ENCODE data around the gene TRPV3. TPM values are rescaled to one million over a fixed set of nuclear protein-coding genes. Genes with fewer than 3 reads are reported as not detected.
A peak's percentile ranks its signal among the peaks of the same experiment; 100 is the strongest.

The TRPV3 gene
- total RNA-seq, 1 donor from 2014 or later: 1.3 TPM

DNA sequence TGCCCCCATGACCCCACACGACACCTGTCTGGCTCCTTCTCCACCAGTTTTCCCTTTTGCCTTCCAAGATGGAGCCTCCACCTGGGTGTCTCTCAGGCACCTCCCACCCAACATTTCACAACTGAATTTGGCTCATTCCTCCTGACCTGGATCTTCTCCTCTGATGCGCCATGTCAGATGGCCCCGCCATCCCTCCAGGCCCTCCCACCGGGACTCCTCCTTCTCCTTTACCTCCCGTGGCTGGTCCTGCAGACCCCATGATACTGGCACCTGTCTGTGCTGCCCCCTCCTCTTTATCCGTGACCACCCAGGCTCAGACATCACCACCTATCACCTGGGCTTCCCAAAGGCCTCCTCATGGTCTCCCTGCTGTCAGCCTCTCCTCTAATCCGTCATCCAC is 4.7 kb downstream of the TRPV3 start:
- no peak for DNase-seq
- intact Hi-C loops (cut with micrococcal nuclease): no loop called here
- no peak for ATAC-seq

DNA sequence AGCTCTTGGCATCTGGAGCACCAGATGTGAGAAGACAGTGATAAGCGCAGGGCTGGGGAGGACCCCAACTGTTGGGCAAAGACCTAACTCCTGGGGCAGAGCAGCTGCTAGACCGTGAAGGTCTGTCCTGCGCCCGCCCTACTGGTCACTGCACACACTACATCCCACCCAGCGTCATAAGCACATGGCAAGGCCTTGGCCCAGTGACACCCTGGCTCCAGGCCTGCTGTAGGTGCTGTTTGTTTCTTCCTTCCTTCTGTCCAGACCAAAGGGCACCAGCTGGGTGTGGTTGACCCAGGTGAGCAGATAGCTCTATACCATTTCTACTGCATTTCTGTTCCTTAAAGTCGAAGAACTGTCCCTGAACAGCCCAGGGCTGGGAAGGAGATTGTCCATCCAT is 6.4 kb downstream of the TRPV3 start:
- DNase-seq (no peak), ATAC-seq (no peak)
- intact Hi-C loops (cut with micrococcal nuclease): no loop called here

DNA sequence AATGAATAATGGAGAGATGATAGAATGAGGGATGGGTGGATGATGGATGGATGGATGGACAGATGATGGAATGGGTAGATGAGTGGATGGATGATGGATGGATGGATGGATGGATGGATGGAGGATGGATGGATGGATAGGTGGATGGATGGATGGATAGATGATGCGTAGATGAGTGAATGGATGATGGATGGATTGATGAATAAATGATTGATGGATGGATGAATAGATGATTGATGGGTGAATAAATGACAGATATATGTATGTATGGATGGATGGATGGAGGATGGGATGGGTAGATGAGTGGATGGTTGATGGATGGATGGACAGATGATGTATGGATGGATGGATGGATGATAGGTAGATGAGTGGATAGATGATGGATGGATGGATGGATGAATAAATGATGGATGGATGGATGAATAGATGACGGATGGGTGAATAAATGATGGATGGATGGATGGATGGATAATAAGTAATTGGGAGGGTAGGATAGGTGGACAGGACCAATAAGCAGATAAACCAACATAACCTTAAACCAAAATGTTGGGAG is 7.9 kb downstream of the TRPV3 start:
- DNase-seq (no peak), ATAC-seq (no peak)
- intact Hi-C loops (cut with micrococcal nuclease): no loop called here

DNA sequence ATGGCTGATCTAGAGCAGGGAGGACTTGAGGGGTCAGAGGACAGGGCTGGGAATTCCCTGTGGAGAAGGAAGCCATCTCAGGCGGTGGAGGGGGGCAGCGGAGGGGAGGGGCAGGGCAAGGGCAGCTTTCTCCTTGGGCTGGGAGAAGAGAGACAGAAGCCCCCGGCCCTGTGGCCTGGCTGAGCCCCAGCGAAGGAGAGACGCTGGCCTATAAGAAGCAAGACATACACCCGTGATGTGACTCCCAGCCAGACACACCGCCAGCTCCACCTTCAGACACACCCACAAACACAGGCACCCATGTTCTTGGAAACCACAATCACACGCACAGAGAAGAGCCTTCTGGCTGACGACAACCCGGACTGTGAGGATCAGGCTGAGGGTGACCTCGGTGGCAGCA is 10.0 kb downstream of the TRPV3 start:
- intact Hi-C loops (cut with micrococcal nuclease): no loop called here
- ATAC-seq (no peak), DNase-seq (no peak)

DNA sequence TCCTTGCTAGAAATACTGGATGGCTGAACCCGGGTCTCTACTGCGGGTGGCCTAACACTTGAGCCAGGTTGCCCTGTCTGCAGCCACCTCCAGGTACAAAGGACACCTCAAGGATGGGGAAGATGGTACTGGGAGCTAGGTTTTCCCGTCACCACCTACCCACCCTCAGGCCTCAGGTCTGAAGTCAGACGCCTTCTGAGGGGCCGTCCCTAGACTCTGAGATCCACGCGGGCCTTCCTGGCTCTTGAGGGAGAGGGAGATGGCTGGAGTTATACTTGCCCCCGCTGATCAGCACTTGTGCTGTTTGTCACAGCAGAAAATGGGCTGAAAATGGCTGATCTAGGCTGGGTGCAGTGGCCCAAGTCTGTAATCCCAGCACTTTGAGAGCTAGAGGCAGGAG is 10.6 kb downstream of the TRPV3 start:
- DNase-seq (no peak), ATAC-seq (no peak)
- intact Hi-C loops (cut with micrococcal nuclease): no loop called here

DNA sequence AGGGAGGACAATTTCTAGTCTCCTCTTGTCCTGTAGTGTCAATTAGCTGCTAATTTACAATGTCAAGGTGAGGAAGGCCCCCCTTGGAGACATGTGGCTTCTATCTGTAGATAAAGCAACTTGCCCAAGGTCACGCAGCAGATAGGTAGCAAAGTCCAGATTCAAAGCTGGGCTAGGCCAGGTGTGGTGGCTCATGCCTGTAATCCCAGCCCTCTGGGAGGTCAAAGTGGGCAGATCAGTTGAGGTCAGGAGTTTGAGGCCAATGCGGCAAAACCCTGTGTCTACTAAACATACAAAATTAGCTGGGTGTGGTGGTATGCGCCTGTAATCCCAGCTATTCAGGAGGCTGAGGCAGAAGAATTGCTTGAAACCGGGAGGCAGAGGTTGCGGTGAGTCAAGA is 11.1 kb downstream of the TRPV3 start:
- DNase-seq: no peak
- no peak for ATAC-seq
- intact Hi-C loops (cut with micrococcal nuclease): no loop called here

DNA sequence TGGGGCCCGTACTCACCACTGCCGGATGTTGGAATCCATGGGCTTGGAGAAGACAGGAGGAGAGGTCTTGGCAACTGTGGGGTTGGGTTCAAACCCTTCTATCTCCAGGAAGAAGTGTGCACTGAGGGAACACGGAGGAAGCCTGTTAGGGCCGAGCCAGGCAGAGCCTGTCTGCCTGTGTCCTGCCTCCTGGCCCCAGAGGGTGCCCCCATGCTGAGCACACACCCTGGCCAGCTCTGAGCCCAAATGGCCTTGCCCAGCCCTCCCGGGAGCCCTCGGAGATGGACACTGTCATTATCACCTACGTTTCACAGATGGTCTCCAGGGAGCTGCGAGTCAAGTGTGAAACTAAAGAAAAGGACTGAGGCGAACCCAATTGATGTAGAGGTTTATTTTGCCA is 12.5 kb downstream of the TRPV3 start:
- intact Hi-C loops (cut with micrococcal nuclease): no loop called here
- no peak for DNase-seq
- ATAC-seq: no peak

DNA sequence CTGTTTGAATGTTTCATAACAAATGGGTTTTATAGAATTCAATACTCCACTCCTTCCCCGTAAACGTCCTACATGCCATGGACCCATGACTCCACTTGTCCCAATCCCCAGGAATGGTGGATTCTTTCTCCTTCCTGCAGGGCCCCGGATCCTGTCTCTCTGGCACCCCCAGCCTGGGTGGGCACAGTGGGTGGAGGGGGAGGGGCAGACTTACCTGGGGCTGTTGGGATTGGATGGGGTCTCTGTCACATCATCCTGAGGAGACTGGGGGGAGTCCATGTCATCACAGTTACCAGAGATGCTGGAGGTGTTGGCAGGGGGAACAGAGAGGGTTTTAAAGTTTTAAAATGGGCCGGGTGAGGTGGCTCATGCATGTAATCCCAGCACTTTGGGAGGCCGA is 13.2 kb downstream of the TRPV3 start:
- DNase-seq (no peak), ATAC-seq (no peak)
- intact Hi-C loops (cut with micrococcal nuclease): no loop called here

DNA sequence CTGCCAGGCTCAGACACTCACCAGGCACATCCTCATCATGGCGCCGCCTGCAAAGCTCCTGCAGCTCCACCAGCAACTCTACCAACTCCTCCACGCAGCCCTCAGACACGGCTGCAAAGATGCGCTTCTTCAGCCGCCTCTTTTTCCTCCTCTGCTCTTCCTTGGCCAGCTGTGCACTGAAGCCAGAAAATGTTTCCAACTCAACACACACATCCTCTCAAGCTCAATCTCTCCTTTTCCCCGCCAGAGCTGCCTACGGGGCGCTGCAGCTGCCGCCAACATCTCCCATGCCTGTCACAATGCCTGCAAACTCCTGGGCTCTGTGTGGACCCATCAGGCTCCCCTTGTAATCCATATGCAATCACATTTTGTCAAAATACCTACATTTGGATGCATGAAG is 14.2 kb downstream of the TRPV3 start:
- intact Hi-C loops (cut with micrococcal nuclease): no loop called here
- ATAC-seq (no peak), DNase-seq (no peak)

DNA sequence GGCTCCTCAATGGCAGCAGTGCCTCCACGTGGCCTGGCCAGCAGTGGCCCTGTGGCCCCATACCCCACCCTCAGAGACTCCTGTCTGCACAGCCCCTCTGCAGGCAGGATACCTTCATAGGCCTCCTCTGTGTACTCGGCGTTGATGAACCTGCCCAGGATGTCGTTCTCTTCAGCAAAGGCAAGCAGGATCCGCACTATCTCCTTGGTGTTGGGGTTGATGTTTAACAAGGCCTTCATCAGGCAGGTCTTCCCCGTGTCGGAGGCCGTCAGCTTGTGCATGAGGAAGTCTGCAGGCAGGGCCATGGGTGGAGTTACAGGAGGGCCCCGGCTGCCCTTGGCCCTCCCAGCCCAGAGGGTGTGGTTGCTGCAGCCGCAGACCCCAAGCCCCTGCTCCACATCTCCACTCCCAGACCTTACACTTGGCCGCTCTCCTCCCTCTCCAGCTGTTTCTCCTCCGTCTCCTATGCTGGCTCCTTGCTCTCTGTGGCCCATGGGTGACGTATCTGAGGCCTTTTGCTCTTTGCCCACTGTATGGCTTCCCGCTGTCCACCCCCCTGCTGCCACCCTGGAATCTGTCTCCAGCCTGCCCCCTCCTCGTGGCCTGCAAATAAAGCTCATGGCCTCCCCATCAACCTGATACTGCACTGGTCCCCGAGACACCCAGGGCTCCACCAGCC is 15.1 kb downstream of the TRPV3 start:
- ATAC-seq: no peak

DNA sequence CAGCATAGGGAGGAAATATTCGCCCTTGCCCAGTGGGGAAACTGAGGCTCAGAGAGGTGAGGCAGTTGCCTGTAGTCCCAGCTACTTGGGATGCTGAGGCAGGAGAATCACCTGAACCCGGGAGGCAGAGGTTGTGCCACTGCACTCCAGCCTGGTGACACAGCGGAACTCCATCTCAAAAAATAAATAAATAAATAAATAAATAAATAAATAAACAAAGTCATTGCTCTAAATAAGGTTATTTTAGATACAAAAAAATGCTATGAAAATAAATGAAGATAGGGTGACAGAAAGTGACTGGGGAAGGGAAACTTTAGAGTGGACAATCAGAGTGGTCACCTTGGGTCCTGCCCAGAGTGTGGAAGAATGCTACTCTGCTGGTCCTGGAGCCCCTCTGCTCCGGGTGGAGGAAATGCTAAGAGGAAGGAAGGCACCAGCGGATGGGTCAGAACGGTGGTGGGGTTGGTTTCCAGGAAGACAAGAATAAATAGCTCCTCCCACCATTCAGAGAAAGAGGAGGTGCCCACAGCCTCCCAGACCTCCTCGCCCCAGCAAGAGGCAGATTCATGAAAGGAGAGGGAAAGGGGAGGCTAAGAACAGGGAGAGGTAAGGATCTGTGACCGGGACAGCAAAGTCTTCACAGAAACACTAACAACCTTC is 17.6 kb downstream of the TRPV3 start:
- no peak for DNase-seq
- no peak for ATAC-seq
- intact Hi-C loops (cut with micrococcal nuclease): no loop called here

More for the DNA sequence above, 15.1 kb downstream of the TRPV3 start:
- no peak for DNase-seq
- intact Hi-C loops (cut with micrococcal nuclease): no loop called here

DNA sequence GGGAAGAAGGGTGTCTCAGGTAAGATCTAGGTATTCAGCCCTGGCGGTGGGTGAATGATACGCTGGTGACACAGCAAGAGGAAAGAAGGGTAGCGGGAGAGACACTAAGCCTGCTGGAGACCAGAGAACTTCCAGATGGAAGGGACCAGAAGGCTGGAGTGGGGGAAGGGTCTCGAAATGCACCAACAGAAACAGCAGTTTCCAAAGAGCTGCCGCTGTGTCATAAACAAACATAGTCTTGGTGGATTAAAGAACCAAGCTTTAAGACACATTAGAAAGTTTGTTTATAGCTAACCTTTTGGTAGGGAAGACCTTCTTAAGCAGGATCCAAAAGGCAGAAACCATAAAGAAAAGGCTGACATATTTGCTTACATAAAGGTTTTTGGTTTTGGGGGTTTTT is 20.9 kb downstream of the TRPV3 start:
- DNase-seq (peak; percentile 0), ATAC-seq (no peak)
- intact Hi-C loops (cut with micrococcal nuclease): no loop called here

DNA sequence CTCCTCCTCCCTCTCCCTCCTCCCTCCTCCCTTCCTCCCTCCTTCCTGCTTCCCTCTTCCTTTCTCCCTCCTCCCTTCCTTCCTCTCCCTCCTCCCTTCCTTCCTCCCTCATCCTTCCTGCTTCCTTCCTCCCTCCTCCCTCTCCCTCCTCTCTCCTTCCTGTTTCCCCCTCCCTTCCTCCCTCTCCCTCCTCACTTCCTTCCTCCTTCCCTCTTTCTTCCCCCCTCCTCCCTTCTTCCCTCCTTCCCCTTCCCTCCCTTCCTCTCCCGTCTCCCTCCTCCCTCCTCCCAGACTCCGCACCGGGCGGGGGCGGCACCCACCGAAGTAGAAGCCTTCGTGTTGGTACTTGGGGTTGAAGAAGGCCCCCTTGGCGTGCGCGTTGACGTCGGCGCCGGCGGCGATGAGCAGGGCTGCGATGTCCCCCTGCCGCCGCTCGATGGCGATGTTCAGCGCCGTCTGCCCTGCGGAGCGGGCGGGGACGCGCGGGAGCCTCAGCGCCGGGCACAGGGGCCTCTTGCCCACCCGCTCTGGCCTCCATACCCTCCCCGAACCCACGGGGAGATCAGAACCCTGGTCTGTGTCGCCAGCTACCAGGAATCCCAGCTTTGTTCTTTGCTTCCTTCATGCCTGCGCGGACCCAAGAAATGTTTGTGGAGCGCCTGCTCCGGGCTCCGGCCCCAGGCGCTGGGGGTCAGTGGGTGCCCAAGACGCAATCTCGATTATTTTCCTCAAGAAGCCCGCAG is 22.2 kb downstream of the TRPV3 start:
- DNase-seq (peak; percentile 82), ATAC-seq (peak; percentile 80)
- intact Hi-C loops (cut with micrococcal nuclease): no loop called here

DNA sequence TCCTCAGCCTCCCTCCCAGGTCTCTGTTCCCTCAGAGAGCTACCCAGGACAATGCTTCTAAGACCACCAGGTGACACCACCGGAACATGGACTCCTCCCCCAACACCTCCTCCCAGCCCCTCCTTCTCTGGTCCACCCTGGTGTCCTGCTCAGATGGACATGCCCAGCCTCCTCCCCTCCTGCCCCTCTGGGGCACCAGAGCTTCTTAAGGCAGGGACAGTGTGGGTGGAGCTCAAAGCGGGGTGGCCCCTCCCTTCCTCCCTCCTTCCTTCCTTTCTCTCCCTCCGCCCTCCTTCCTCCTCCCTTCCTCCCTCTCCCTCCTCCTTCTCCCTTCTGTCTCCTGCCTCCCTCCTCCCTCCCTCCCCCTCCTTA is 22.7 kb downstream of the TRPV3 start:
- peak; percentile 57 for DNase-seq
- ATAC-seq: peak; percentile 17
- intact Hi-C loops (cut with micrococcal nuclease): no loop called here

DNA sequence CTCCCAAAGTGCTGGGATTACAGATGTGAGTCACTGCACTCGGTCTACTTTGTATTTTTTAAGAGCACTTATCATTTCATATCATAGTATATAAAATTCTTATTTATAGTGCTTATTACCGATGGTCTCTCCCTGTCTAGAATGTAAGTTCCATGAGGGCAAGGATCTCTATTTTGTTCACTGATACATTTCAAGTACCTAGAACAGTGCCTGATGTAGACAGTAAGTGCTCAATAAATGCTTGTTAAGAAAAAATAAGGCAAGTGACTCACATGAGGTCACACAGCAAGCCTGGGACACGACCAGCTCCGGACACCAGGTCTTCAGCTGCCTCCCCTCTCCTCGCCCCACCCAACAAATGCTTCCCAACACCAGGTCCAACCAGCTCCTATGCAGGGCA is 23.9 kb downstream of the TRPV3 start:
- intact Hi-C loops (cut with micrococcal nuclease): no loop called here
- DNase-seq: no peak
- no peak for ATAC-seq

DNA sequence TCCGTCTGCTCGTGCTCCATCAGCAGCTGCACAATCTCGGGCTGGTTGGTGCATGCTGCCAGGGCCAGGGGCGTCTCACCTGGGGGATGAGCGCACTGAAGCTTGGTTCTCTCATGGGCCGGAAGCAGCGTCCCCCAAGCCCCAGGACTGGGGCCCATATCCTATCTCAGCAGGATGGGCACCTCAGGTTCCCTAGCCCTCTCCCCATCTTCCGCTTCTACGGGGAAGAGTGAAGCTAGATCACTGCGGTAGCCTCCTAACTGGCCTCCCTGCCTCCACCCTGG is 24.8 kb downstream of the TRPV3 start:
- intact Hi-C loops (cut with micrococcal nuclease): no loop called here
- ATAC-seq (no peak), DNase-seq (no peak)

DNA sequence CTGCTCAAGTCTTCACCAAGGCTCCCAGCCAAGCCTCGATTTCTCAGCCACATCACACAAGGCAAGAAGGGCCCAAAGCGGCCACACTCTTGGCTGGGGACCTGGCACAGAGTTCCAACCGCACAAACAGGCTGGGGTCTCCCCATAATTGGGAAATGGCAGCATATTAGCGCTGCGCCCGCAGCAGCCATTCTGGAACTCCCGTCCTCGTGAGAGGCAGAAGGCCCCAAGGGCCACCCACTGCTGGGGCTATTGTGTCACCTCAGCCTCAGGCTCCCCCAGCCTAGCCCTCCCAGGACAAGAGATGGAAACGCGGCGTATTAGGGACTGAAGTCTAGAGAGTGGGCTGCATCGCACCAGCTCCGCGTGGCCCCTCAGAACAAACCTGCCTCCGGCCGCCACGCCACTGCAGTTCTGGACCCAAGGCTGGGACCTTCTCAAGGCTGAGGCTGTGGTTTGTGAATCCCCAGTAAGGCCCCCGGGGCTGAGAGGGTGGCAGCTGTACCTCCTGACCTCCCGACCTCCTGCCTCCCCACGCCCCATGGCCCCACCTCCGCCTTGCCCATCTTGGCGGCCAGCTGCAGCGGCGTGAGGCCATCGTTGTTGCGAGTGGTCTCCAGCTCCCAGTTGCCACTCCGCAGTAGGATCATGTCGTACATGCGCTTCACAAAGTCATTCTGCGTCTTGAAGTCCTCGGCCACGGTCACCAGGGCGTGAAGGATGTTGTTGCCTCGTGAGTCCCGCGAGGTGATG is 25.3 kb downstream of the TRPV3 start:
- peak; percentile 32 for DNase-seq
- intact Hi-C loops (cut with micrococcal nuclease): no loop called here
- no peak for ATAC-seq

DNA sequence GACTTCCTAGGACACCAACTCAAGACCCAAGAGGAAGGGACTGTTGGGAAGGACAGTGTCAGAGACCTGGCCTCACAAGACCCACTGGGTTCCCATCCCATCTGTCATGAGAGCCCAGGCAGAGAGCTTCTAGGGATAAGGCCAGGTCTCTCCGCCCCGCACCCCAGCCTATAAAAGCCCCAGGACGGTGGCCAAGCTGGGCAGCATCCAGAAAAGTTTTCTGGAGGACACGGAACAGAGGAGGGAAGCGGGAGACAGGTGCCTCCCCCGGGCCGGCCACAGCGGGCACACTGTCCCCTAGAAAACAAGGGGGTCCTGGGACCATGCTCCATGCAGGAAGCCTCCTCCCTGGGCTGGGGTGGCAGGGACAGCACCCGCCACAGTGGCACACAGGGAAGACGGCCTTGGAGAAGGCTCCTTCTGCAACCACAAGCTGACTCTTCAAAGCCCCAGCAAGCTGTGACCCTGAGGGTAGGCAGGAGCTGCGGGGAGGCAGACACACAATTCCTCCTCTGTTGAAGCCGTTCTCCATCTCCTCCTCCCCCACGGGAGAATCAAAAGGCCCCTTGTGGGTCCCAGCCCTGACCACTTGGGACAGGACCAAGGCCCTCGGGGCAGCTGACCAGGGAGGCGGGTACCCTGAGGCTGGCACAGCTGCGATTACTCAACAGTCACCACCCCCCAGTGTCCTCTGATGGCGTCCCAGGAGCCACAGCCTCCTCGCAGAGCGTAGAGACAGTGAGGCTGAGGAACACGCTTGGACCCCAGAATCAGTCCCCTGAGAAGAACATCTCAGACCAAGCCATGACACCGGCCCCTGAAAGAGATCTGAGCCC is 26.1 kb downstream of the TRPV3 start:
- intact Hi-C loops (cut with micrococcal nuclease): no loop called here
- ATAC-seq (peak; percentile 27), DNase-seq (peak; percentile 75)

Data from left ventricle myocardium superior (tissue), 1 donor.